Stimulated activated memory B cell treated with anti-CD40 and anti-IgM and Interleukin-4, amounts not matched to agents 10 μg/mL and 1 μg/mL and 100 μg/mL, for 72 hours (primary cell): Measurements from ENCODE around the gene TERT.

Experiments used
- ATAC-seq: fragments of 150-1000 bp; cut with Tn5 transposase; 2 replicates; pipeline ENCODE4 v1.10.0; 2021
- H3K27ac Mint-ChIP-seq: one replicate; pipeline ENCODE4 v1.8.0; 2022; ENCODE audit warnings: mild to moderate bottlenecking, mixed read lengths
- H3K27me3 Mint-ChIP-seq: one replicate; pipeline ENCODE4 v1.8.0; 2022; ENCODE audit warnings: mixed read lengths
- H3K36me3 Mint-ChIP-seq: one replicate; pipeline ENCODE4 v1.8.0; 2022; ENCODE audit warnings: mixed read lengths
- H3K4me1 Mint-ChIP-seq: one replicate; pipeline ENCODE4 v1.8.0; 2022; ENCODE audit warnings: mixed read lengths
- H3K4me3 Mint-ChIP-seq: one replicate; pipeline ENCODE4 v1.8.0; 2022; ENCODE audit warnings: mild to moderate bottlenecking, moderate library complexity, mixed read lengths
- H3K9me3 Mint-ChIP-seq: one replicate; pipeline ENCODE4 v1.8.0; 2022; ENCODE audit warnings: mixed read lengths

The TERT gene

DNA sequence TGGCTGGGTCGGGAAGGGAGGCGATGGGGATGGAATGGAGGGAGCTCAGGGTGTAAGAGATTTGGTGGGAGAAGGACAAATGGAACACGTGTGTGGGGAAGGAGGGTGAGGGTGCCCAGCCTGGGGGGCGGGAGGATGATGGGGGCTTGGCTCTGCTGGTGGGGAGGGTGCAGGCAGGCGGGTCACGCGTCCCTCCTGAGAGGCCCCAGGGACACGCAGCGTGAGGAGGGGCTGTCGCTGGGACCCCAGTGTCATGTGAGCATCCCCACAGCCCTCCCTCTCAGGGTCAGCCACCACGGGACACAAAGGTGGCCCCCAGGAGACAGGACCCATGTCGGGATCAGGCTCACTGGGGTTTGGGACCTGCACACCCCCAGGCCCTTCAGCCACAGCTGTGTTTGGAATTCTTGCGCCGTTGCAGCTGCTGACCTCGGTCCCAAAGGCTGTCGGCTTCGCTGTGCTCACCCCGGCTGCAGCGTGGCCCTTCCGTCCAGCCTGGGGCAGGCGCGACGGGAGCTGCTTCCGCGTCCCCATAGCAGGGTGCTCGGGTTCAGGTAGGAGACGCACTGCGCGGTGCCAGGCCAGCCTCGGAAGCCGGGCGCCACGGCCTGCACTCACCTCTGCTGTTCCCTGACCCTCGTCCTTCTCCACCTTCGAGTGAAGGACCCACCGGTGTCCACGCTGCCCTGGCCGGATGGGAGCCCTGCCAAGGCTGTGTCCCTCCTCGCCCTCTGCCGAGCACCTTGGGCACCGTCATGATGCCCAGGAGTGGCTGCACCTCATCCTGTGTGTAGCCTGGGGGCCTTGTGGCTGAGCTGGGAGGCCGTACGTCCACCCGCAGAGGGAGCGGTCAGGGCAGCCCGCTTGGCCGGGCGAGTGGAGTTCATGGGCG is 88.1 kb downstream of the TERT start:
- Mint-ChIP-seq H3K9me3 (peaks cover 5% of the 10 kb centered on the region), H3K4me1 (no peaks in the 10 kb centered on the region), H3K36me3 (no peaks in the 10 kb centered on the region), H3K4me3 (no peak overlapping the region), H3K27me3 (peaks cover 40% of the 10 kb centered on the region), H3K27ac (no peak overlapping the region)
- no peak for ATAC-seq

DNA sequence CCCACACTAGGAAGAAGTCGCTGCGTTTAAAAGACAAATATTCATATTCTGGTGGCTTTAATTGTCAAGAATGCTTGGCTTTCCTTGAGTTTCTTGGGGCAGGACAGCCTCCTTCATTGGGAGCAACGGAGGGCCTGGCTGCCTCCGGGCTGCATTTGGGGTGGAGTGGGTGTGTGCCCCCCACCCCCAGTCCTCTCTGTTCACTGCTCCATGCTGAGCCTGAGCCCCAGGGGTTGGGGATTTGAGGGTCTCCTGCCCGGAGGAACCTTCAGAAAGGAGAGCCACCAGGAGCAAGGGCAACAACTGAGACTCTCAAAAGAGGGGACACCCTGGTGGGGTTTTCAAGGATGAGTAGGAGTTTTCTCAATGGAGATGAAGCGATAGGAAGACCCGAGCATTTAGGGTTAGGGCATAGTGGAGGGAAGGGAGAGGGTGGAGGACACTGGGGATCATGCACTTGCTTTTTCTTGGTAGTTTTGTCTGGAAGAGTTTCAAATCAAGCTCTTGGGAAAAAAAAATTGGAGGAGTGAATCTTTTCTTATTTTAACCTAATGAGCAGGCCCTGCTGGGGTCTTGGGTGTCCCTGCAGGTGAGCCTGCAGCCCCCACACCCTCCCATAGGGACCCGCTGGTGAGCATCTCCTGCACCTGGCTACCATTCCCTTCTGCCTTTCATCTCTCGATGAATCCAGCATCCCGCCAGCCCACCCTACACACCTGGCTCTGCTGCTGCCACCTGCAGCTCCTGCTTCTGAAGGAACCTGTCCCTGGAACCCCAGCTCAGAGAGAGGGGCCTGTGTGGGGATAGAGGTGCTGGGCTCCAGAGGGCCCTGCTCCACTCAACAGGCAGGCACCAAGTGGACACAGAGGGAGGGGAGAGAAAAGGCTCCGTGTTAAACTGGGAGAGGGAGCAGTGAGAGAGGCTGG is 89.3 kb downstream of the TERT start:
- H3K27ac Mint-ChIP-seq: no peak overlapping the region
- no peaks in the 10 kb centered on the region for H3K36me3 Mint-ChIP-seq
- no peak for ATAC-seq
- H3K4me1 Mint-ChIP-seq: no peaks in the 10 kb centered on the region
- H3K4me3 Mint-ChIP-seq: no peak overlapping the region
- H3K9me3 Mint-ChIP-seq: no peaks in the 10 kb centered on the region
- peaks cover 39% of the 10 kb centered on the region for H3K27me3 Mint-ChIP-seq

DNA sequence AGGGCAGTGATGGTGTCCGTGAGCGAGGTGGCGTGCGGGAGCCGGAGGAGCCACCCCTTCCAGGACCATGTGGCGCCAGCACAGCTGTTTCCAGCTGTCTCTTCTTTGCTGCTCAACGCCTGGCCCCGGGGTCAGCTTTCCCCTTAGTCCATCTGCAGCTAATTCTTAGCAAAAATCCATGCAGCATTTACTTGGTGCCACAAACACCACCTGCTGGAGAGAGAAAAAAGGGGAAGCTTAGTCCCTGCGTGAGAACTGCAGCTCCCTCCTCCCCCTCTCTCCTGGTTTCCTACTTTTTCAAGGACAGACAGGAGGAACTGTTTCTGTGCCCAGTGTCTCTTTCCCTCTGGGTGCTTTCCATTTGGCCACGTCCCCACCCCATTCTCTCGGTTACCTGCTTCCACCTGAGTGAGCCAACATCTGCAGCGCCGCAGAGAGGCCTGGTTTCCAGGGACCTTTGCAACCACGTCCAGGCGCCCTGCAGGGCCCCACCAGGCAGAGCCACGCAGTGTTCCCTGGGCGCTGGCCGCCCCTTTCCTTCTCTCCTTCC is 90.1 kb downstream of the TERT start:
- H3K9me3 Mint-ChIP-seq: no peaks in the 10 kb centered on the region
- H3K4me1 Mint-ChIP-seq: no peaks in the 10 kb centered on the region
- H3K27me3 Mint-ChIP-seq: peaks cover 32% of the 10 kb centered on the region
- no peak overlapping the region for H3K4me3 Mint-ChIP-seq
- ATAC-seq: no peak
- no peaks in the 10 kb centered on the region for H3K36me3 Mint-ChIP-seq
- H3K27ac Mint-ChIP-seq: no peak overlapping the region

DNA sequence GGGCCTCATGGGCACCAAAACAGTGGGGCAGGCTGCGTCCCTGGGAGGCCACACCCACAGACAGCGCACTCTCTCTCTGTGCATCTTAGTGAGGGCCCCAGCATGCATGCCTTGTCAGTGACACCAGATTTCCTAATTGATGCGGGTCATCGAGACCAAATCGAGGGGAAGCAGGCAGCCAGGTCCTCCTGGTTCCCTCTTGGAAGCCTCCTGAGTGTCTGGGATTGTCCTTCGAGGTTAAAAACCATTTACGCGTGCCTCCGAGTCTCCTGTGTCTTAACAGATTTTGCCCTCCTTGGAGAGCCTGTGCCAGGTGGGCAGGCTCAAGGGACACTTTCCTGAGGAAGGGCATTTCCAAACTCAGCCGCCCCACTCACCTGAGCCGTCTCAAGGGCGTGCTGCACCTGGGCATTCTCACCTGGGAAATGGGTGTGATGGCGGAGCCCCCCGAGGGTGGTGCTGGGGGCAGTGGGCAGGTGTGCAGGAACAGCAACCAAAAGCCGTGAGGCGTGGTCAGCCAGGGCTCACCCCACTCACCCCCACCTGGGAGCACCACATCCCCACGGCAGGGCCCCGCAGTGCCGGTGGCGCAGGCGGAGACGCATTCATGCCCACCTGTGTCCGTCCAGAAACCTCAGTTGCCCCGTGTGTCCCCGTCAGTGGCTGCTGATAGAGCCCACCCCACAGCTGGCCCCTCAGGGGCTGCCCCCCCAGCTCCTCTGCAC is 90.7 kb downstream of the TERT start:
- H3K36me3 Mint-ChIP-seq: no peaks in the 10 kb centered on the region
- H3K9me3 Mint-ChIP-seq: no peaks in the 10 kb centered on the region

DNA sequence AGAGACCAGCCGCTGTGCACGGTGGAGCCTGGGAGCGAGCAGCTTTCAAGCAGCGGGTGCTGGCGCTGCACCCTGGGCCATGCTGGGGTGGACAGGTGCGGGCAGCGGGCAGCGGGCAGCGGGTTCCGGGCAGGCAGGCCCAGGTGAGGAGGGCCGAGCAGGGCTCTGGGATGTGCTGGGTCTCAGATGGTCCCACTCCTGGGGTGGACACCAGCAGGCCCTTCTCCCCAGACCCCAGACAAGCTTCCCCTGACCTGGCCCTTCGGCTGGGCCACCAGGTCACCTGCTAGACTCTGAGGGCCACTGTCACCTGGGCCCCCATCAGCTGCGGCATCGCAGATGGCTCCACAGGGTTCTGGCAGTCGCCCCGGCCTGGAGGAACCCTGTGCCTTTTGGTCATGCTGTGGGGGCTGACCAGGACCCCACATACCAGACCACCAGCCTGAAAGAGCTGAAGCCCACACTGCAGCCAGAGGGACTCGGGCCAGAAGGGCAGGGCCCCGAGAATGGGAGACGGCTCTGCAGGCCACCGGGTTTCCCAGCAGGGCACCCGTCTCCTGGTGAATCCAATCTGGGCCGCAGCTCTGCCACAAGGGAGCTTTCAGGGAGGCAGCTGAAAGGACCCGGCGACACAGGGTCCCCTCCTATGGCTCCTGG is 91.4 kb downstream of the TERT start:
- Mint-ChIP-seq H3K9me3 (no peaks in the 10 kb centered on the region), H3K27me3 (peaks cover 23% of the 10 kb centered on the region), H3K36me3 (no peaks in the 10 kb centered on the region), H3K4me1 (no peaks in the 10 kb centered on the region), H3K4me3 (no peak overlapping the region), H3K27ac (no peak overlapping the region)
- no peak for ATAC-seq

More for the DNA sequence above, 90.7 kb downstream of the TERT start:
- Mint-ChIP-seq H3K27me3 (peaks cover 25% of the 10 kb centered on the region), H3K27ac (no peak overlapping the region), H3K4me1 (no peaks in the 10 kb centered on the region), H3K4me3 (no peak overlapping the region)
- ATAC-seq: no peak
